ENCODE data around the gene TTLL5. TPM values are rescaled to one million over a fixed set of nuclear protein-coding genes. Genes with fewer than 3 reads are reported as not detected.
A peak's percentile ranks its signal among the peaks of the same experiment; 100 is the strongest.

The TTLL5 gene
- total RNA-seq, 3 donors from 2014 or later, result 30.8 to 51.0 (median 32.8) TPM

DNA sequence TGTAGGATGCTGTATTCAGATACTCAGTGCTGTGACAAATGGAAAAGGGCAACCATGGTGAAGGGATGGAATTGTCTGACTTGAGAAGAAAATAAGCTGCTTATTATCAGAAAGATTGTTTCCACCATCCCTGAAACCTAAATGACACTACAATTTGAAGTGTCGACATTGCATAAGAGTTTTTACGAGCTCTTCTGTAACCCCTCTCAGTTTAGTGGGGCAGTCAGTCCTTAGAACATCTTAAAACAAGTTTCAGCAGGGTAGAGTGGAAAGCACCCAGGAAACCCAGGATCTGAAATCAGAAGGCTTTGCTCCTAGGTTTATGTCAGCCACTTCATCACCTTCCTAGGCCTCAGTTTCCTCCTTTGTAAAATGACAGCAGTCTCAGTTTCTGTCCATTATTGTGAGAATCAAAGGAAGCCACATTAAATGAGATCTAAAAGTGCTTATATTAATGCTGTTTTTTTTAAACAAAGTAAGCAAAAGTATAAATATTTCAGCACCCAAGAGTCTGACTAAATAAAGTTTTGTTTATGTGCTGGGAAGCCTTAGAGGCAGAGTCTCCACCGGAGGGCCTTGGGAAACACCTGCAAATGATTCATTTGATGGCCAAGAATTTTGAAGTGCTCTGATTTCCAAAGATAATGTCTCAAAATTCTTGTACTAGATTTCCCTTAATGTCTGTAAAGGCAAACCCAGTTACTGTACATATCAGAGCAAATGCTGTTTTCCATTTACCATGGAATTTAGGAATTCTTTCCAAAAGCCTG, 326.3 kb downstream of the TTLL5 start:
- intact Hi-C loops (cut with DNase I, micrococcal nuclease), result loop anchor here in 1 of 2 donors (10.0 kb wide), 1 partner anchor 283 kb away; no protein-coding TSS in a partner anchor
- H3K9me3 ChIP-seq, result no peaks in the 10 kb centered on the region
- no peak for ATAC-seq
- no peak overlapping the region for H3K4me3 ChIP-seq
- DNase-seq, result no peak
- no peaks in the 10 kb centered on the region for H3K36me3 ChIP-seq (ENCODE audit: low read depth)
- H3K4me1 ChIP-seq (ENCODE audit: low read depth), result peaks cover 5% of the 10 kb centered on the region
- TF ChIP-seq, protein P1, sequence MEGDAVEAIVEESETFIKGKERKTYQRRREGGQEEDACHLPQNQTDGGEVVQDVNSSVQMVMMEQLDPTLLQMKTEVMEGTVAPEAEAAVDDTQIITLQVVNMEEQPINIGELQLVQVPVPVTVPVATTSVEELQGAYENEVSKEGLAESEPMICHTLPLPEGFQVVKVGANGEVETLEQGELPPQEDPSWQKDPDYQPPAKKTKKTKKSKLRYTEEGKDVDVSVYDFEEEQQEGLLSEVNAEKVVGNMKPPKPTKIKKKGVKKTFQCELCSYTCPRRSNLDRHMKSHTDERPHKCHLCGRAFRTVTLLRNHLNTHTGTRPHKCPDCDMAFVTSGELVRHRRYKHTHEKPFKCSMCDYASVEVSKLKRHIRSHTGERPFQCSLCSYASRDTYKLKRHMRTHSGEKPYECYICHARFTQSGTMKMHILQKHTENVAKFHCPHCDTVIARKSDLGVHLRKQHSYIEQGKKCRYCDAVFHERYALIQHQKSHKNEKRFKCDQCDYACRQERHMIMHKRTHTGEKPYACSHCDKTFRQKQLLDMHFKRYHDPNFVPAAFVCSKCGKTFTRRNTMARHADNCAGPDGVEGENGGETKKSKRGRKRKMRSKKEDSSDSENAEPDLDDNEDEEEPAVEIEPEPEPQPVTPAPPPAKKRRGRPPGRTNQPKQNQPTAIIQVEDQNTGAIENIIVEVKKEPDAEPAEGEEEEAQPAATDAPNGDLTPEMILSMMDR (IDR thresholded peaks at IDR 0.05), result no peak

DNA sequence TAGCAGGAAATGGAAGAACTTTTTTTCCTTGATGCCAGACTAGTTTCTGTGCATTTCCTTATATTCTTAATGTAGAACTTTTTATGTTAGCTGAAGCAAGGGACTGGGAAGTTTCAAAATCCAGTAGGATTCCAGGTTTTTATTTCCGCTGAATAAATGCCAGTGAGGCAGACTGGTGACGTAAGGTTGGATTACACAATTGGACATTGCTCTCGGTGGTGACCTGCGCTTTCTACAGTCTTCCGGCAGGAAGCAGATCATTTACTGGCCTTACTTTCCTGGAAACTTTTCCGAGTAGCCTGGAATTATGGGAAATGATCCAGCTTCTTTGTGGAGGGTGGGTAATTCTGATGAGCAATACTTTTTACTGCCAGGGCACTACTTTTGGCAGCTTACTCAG, 328.1 kb downstream of the TTLL5 start:
- peaks cover 6% of the 10 kb centered on the region for H3K4me1 ChIP-seq (ENCODE audit: low read depth)
- ATAC-seq (peak; percentile 50), DNase-seq (no peak)
- no peaks in the 10 kb centered on the region for H3K9me3 ChIP-seq
- no peak overlapping the region for H3K4me3 ChIP-seq
- intact Hi-C loops (cut with DNase I, micrococcal nuclease), result loop anchor here in 1 of 2 donors (10.0 kb wide), 1 partner anchor 284 kb away; no protein-coding TSS in a partner anchor
- TF ChIP-seq, protein P1 (IDR thresholded peaks at IDR 0.05), result no peak
- no peaks in the 10 kb centered on the region for H3K36me3 ChIP-seq (ENCODE audit: low read depth)

DNA sequence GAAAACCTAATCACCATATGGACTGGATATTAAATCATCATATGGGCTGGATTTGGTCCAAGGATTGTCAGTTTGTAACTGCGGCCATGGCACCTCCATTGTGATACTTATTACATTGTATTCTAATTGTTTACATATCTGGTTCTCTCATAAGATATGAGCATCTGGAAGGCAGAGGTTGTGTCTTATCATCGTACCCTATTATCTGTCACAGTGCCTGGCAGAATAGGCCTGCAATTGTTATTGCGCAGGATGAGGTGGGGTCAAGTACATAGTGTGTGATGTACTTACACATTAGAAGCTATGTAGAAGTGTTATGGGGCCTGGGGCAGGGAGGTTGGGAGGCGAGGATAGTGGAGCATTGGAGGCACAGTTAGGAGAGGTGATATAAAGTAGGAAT, 329.3 kb downstream of the TTLL5 start:
- no peaks in the 10 kb centered on the region for H3K36me3 ChIP-seq (ENCODE audit: low read depth)
- intact Hi-C loops (cut with DNase I, micrococcal nuclease), result no loop called here
- TF ChIP-seq, protein P1 (IDR thresholded peaks at IDR 0.05), result no peak
- no peaks in the 10 kb centered on the region for H3K9me3 ChIP-seq
- DNase-seq (no peak), ATAC-seq (no peak)
- no peak overlapping the region for H3K4me3 ChIP-seq
- H3K4me1 ChIP-seq (ENCODE audit: low read depth), result peaks cover 6% of the 10 kb centered on the region

DNA sequence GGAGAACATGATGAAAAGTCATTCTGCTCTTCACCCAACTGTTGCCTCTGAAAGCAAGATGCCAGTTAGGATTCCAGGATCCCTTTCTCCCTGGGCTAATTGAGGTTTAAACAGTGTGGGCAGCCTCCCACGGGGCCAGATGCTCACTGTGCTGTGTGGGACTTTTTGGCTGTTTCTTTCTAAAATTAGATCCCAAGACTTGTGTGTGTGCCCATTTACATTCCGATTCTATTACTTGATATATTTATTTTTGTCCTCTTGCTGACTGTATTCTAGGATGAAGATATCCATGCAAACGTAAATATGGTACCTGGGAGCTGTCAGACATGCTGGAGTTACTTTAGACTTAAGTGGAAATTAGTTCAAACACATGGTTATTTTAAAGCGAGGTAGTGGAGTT, 330.7 kb downstream of the TTLL5 start:
- TF ChIP-seq, protein P1 (IDR thresholded peaks at IDR 0.05), result no peak
- Histone ChIP-seq H3K4me3 (no peak overlapping the region), H3K4me1 (ENCODE audit: low read depth) (peaks cover 2% of the 10 kb centered on the region), H3K9me3 (no peaks in the 10 kb centered on the region), H3K36me3 (ENCODE audit: low read depth) (no peaks in the 10 kb centered on the region)
- no peak for ATAC-seq
- intact Hi-C loops (cut with DNase I, micrococcal nuclease), result no loop called here
- no peak for DNase-seq

DNA sequence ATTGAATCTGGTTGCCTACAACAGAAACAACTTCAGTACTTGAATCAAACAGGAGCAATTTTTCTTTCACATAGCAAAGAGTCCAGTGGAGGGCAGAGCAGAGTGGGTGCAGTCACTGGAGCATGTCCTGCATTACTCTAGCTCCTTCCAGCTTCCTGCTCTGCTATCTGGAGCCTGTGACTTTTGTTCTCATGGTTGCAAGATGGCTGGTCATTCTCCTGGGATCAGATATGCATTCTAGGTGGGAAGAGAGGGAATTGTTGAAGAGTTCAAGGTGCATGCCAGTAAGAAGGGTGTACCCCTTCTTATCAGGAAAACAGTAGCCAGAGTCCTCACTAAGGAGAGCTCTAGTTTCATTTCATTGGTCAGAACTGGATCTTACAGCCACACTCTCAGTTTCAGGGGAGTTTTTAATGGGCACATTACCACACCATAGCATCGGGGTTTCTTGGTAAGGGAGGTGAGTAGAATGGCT, 332.6 kb downstream of the TTLL5 start:
- Histone ChIP-seq H3K4me1 (ENCODE audit: low read depth) (peaks cover 2% of the 10 kb centered on the region), H3K4me3 (no peak overlapping the region), H3K9me3 (no peaks in the 10 kb centered on the region), H3K36me3 (ENCODE audit: low read depth) (no peaks in the 10 kb centered on the region)
- peak; percentile 73 for ATAC-seq
- no peak for DNase-seq
- intact Hi-C loops (cut with DNase I, micrococcal nuclease), result no loop called here
- TF ChIP-seq, protein P1 (IDR thresholded peaks at IDR 0.05), result no peak
